Tibial nerve (tissue), 4 donors: ENCODE data around the gene ZNF783.

ENCODE experiments used
- CTCF ChIP-seq, 5 experiments: fragments of 200-600 bp in 3 of 5; fragments of 450-650 bp in 2 of 5; sonication (generic) in 3 of 5; IDR thresholded peaks; one replicate each; pipeline ENCODE4 v1.5.1; 2016 to 2019; ENCODE audit warnings: antibody characterized with exemption in 5 of 5, mild to moderate bottlenecking in 3 of 5, moderate library complexity in 2 of 5
- EP300 ChIP-seq, 2 donors: sonication (generic); formaldehyde crosslinking; IDR thresholded peaks; one replicate each; pipeline ENCODE4 v1.6.1; 2017; ENCODE audit warnings: antibody characterized with exemption in 2 of 2, mild to moderate bottlenecking in 1 of 2
- POLR2A ChIP-seq, 2 donors: fragments of 450-650 bp; IDR thresholded peaks; one replicate each; pipeline ENCODE4 v1.6.1; 2017; ENCODE audit warnings: antibody characterized with exemption in 2 of 2, mild to moderate bottlenecking in 2 of 2, moderate library complexity in 2 of 2

DNA sequence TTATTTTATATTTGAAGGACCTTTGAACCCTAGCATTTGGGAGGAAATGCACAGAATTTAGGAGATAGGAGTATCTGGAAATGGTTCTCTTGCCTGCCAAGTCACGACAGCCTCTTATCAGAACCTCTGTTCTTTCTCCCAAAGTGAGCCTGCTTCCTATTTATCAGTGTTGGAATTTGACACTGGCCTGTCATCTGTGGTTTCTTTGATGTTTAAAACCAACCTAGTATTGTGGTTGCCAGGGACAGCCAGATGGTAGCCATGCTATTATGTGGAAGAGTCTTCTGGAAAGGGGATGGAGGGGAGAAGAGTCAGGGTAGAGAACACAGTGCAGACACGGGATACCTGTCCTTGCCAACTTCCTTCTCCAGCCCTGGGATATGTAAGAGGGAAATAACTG, 45.6 kb upstream of the ZNF783 start:
- TF ChIP-seq CTCF (IDR thresholded peaks at IDR 0.05), result no peak
- no peak for TF ChIP-seq POLR2A (IDR thresholded peaks at IDR 0.05)
- no peak for TF ChIP-seq EP300 (IDR thresholded peaks at IDR 0.05)
